Endothelial cell of umbilical vein (primary cell): Measurements from ENCODE around the gene MRPL24.

ENCODE experiments used
- CTCF ChIP-seq, 2 donors: IDR thresholded peaks; 1 replicate in 1 of 2; 2 replicates in 1 of 2; pipeline ENCODE4 v1.5.1; 2011; ENCODE audit warnings: low read length in 2 of 2, mild to moderate bottlenecking in 2 of 2, moderate library complexity in 2 of 2, control low read depth in 1 of 2, inconsistent platforms in 1 of 2, low read depth in 1 of 2; ENCODE audit not compliant: insufficient read depth in 1 of 2; ENCODE audit errors: extremely low read depth in 1 of 2
- EZH2 ChIP-seq: IDR thresholded peaks from 2 replicates; pipeline ENCODE4 v1.6.1; 2012; ENCODE audit warnings: borderline replicate concordance, low read depth, mild to moderate bottlenecking, moderate library complexity, low read length, inconsistent platforms; ENCODE audit not compliant: severe bottlenecking
- JUN ChIP-seq: IDR thresholded peaks from 2 replicates; pipeline ENCODE4 v1.6.1; 2011; ENCODE audit warnings: borderline replicate concordance, low read depth; ENCODE audit not compliant: insufficient read length, insufficient read depth
- POLR2A ChIP-seq: IDR thresholded peaks from 2 replicates; pipeline ENCODE4 v1.6.1; 2012; ENCODE audit warnings: low read depth, mild to moderate bottlenecking, control low read depth, low read length
- POLR2AphosphoS5 ChIP-seq: IDR thresholded peaks from 2 replicates; pipeline ENCODE4 v1.6.1; 2012; ENCODE audit warnings: low read depth, mild to moderate bottlenecking, control low read depth, low read length, moderate library complexity; ENCODE audit not compliant: insufficient read depth
- TF ChIP-seq, protein P1 (sequence below): IDR thresholded peaks from 2 replicates; pipeline ENCODE4 v1.6.1; 2011; ENCODE audit not compliant: insufficient read depth, insufficient read length

- TF ChIP-seq CTCF (IDR thresholded peaks at IDR 0.05; ENCODE audit: extremely low read depth in 1 of 2, insufficient read depth in 1 of 2, low read depth in 1 of 2, low read length in 2 of 2): no peak
- no peak for TF ChIP-seq POLR2A
- TF ChIP-seq POLR2AphosphoS5: no peak
- no peak for TF ChIP-seq JUN
- TF ChIP-seq, protein P1, sequence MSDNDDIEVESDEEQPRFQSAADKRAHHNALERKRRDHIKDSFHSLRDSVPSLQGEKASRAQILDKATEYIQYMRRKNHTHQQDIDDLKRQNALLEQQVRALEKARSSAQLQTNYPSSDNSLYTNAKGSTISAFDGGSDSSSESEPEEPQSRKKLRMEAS: no peak
- TF ChIP-seq EZH2: no peak
Observed at GRCh38 chr1:156760092-156760795, 19.4 kb upstream of the MRPL24 start.
